ENCODE results near the gene CEP350.

DNA sequence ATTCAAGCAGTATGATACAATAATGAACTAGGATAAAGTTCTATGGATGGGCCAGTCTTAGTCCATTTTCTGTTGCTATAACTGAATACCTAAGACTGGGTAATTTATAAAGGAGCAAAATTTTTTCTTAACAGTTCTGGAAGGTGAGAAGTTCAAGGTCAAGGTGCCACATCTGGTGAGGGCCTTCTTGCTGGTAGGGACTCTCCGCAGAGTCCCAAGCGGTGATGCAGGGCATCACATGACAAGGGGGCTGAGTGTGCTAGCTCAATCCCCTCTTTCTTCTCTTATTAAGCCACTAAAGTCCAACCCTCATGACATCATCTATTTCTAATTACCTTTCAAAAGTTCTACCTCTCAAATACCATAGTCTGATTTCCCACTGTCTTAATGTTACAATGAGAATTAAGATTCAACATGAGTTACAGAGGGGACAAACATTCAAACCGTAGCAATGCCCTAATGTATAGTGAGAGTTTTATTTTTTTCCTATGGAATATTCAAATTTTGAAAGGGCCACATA, 107.9 kb downstream of the CEP350 start:
- TF ChIP-seq, protein P1, sequence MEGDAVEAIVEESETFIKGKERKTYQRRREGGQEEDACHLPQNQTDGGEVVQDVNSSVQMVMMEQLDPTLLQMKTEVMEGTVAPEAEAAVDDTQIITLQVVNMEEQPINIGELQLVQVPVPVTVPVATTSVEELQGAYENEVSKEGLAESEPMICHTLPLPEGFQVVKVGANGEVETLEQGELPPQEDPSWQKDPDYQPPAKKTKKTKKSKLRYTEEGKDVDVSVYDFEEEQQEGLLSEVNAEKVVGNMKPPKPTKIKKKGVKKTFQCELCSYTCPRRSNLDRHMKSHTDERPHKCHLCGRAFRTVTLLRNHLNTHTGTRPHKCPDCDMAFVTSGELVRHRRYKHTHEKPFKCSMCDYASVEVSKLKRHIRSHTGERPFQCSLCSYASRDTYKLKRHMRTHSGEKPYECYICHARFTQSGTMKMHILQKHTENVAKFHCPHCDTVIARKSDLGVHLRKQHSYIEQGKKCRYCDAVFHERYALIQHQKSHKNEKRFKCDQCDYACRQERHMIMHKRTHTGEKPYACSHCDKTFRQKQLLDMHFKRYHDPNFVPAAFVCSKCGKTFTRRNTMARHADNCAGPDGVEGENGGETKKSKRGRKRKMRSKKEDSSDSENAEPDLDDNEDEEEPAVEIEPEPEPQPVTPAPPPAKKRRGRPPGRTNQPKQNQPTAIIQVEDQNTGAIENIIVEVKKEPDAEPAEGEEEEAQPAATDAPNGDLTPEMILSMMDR (IDR thresholded peaks at IDR 0.05), result no peak
- TF ChIP-seq POLR2AphosphoS5 (IDR thresholded peaks at IDR 0.05), result no peak
- no peak for TF ChIP-seq POLR2A (IDR thresholded peaks at IDR 0.05)
